LHCN-M2 (cell line): ENCODE measurements around the gene CTBP2. TPM values are rescaled to one million over a fixed set of nuclear protein-coding genes. Genes with fewer than 3 reads are reported as not detected.

Experiments
- DNase-seq: peaks from one replicate; pipeline ENCODE4 v3.0.0-alpha.2; 2012; ENCODE audit warnings: low read depth
- total RNA-seq: library from RNA; depleted of rRNA; stranded (reverse); fragments of >200 nt; gene quantifications from 2 replicates; pipeline ENCODE4 v1.2.3, GENCODE V29; 2014

Gene CTBP2
- total RNA-seq, 1 experiment from 2014 or later = 51.1 TPM

DNA sequence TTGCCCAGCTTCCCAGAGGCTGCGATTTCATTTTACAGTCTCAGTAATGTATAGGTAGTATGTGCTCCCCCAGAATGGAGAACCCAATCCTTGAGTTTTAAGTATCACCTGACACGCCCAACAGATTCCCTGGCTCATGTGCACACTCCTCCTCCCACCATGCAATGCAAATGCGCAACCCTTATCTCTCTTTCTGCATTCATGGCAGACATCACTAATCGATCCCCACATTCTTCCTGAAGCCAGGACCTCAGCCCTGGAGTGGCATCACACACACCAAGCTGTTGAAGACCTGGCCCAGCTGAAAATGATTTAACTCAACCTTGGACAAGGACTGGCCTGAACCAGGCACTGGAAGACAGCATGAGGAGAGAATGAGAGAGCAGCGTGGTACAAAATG lies 150.0 kb downstream of the CTBP2 start:
- no peak for DNase-seq

GRCh38 chr10:125009661-125010161 lies 150.7 kb downstream of the CTBP2 start:
- no peak for DNase-seq

DNA sequence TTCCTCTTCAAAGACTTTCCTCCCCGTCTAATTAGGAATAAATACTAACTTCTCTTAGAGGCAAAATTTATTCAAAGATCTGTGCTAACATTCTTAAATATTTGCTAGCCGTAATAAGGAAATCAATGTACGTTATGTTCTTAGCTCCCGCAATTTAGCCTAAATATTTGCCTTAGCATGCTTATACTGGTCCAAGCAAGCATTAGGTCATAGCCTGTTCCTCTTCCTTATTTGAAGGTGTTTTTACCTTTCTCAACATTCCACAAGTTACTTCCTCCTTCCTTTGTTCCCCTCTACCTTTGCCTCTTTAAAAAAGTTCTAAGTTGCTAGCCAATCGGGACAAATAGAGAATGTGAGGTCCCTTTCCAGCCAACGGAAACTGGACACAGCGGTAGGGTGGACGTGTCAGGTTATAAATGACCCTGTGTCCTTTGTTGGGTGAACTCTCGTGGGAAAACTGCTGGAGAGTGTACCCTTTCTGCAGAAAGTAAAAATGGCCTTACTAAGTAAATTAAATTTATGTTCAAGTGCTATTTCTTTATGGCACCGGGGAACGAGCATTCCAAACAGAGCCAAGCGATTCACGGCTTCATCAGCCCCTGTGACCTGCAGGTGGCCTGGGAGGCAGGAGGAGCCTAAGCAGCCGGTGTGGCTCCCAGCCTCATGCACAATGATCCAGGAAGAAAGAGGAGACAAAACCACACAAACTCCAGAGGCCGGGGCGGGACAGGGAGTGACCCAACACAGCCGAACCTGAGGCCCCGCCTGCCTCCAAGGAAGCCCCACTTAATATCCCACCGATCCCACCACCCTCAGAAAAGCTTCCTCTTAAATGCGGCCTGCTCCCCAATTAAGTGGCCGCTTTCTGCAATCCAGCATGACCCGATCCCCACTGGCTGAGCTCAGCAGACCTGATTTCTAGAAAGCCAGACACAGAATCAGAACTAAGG lies 151.4 kb downstream of the CTBP2 start:
- no peak for DNase-seq

DNA sequence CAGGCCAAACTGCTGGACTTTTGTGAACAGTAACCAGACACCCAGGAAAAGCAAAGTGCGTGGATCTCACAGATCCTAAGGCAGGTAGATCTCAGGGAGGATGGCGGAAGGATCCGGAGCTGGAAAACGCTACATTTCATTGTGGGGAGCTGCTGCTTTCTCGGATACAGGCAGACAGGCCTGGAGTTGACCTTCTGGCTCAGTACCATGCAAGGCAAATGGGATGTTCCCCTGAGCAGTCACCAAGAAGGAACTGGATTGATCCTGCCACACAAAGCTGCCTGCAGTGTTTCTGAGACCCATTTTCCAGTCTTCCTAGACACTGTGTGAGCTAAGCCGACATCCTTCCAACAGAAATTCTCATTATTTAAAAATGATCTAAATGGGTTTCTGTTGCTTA lies 152.9 kb downstream of the CTBP2 start:
- DNase-seq = no peak

- DNase-seq = no peak
Measured at GRCh38 chr10:125006921-125007426, 153.4 kb downstream of the CTBP2 start.

- no peak for DNase-seq
Measured at GRCh38 chr10:125006188-125006680, 154.1 kb downstream of the CTBP2 start.

DNA sequence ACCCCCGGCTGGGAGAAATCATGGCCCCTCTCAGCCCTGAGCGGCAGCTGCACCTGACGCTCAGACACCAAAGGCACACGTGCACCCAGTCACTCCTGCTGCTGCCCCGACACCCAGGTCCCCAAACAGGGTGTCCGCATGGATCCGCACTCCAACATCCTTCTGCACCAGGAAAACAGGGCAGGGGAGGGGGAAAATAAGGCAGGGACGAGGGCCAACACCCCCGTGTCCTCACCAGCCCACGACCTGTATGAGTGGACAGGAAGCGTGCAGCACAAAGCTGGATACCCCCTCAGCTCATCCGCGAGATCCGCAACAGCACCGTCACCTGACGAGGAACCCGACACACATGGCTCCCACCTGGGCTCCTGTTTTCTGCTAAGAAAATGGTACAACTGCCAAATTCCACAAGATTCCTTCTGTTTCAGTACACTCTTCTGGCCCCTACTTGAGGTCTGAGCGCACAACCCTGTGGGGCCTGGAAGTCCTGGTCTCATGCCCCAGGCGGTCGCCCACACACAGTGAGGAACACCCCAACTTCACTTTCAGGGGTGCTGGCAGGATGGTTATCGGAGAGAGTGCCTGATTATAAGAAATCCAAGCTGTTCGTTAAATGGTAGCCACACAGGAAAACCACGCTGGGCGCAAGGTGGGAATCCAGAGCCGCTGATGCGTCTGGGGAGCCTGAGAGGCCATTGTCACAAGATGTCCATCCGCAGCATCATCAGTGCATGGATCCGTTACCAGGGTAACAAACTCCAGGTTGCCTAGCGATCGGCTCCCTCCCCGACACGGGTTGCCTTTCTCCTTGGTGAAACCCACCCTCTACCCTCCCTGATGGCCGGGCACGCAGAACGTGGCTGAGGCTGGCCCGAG lies 154.8 kb downstream of the CTBP2 start:
- no peak for DNase-seq

- no peak for DNase-seq
Measured at GRCh38 chr10:125004571-125005311, 155.6 kb downstream of the CTBP2 start.

GRCh38 chr10:125003901-125004467 lies 156.4 kb downstream of the CTBP2 start:
- DNase-seq = no peak

DNA sequence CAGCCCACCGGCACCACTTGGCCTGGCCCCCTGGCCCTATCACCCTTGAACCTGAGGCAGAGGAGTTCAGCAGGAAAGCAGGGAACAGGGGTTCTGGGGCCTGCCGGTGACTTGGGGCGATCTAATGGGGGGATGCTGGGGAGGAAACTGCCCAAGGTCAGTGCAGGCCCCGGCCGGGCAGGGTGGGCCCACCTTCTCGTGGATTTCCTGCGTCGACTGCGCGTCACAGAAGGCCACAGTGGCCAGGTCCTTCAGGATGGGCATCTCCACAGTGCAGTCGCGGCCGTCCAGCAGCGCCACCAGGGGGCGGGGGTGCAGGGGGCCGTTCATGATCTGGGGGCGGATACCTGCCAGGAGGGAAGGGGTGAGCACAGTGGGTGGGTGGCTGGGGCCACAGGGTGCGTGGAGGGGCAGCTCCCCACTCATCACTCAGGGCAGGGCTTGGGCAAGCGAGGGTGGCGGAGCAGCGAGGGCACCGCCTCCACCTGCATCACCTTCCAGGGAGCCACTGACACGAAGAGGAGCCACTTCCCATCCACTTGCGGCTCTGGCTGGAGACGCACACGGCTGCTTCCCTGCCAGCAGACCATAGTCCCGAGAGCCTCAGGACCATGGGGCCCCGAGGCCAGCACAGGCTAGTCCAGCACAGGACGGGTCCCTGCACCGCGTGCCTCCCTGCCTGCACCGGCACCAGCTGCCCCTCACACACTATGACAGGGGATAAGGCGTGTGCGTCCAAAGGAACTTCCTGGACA lies 157.0 kb downstream of the CTBP2 start:
- DNase-seq = no peak

DNA sequence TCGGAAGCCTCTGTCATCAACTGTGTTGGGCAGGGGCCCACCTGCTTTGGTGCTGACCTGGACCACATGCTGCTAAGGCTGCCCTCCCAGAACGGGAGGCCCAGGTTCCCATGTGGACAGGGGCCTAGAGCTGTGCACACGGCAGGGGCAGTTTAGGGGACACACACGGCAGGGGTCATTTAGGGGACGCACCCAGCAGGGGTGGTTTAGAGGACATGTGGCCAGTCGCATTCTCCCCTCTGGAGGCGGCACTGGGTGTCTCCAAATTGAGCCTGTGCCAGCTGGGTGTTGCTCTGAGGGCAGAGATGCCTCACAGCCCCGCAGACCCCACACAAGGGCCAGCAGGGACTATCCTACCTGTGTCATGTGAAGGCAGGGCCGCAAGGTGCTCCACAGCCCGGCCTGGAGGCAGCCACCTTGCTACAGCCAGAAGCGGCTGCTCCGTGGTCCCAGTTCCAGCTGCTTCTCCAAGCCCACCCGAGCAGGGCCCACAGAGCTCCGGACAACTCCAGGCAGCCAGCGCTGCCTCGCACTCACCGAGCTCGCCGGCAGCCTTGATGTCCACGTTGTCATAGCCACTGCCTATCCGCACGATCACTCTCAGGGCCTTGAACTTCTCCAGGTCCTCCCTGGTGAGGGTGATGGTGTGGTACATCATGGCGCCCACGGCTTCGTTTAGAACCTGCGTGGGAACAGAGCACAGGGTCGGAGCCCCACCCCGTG lies 157.8 kb downstream of the CTBP2 start:
- no peak for DNase-seq

- no peak for DNase-seq
Measured at GRCh38 chr10:125002047-125002422, 158.3 kb downstream of the CTBP2 start.

GRCh38 chr10:125001313-125002046 lies 158.9 kb downstream of the CTBP2 start:
- no peak for DNase-seq

GRCh38 chr10:125000366-125001312 lies 159.7 kb downstream of the CTBP2 start:
- DNase-seq = no peak

GRCh38 chr10:124999433-125000365 lies 160.7 kb downstream of the CTBP2 start:
- no peak for DNase-seq

GRCh38 chr10:124998624-124999291 lies 161.6 kb downstream of the CTBP2 start:
- no peak for DNase-seq
